Lower leg skin (tissue), 4 donors: ENCODE data around the gene KCTD16. TPM values are rescaled to one million over a fixed set of nuclear protein-coding genes. Genes with fewer than 3 reads are reported as not detected.

Experiments
- DNase-seq, 2 donors: peaks; one replicate each; pipeline ENCODE4 v3.0.0-alpha.2; 2019; ENCODE audit warnings: low spot score in 2 of 2
- H3K4me3 ChIP-seq: fragments of 200-600 bp; sonication (generic); 2 replicates; pipeline ENCODE4 v1.5.1; 2017; ENCODE audit warnings: mild to moderate bottlenecking, low read depth; ENCODE audit not compliant: poor library complexity, severe bottlenecking
- CTCF ChIP-seq, 3 donors: fragments of 450-650 bp; IDR thresholded peaks; one replicate each; pipeline ENCODE4 v1.5.1; 2016; ENCODE audit warnings: antibody characterized with exemption in 3 of 3, mild to moderate bottlenecking in 3 of 3, moderate library complexity in 2 of 3
- POLR2A ChIP-seq, 2 donors: fragments of 450-650 bp; IDR thresholded peaks; one replicate each; pipeline ENCODE4 v1.6.1; 2016 to 2017; ENCODE audit warnings: antibody characterized with exemption in 2 of 2, mild to moderate bottlenecking in 1 of 2, moderate library complexity in 1 of 2
- WGBS, 2 donors: methylation state at CpG; one replicate each; pipeline ENCODE4 v1.1.5; 2018; 5-methylcytosine and 5-hydroxymethylcytosine counted together
- intact Hi-C: fragments of 100-400 bp; cut with DNase I; formaldehyde crosslinking; loops from one replicate; pipeline ENCODE4 v1.15.0; 2023; ENCODE audit warnings: low total_unique reads
- total RNA-seq, 4 donors: library from RNA; depleted of rRNA; stranded (reverse); fragments of >200 nt; gene quantifications; one replicate each; pipeline ENCODE4 v1.1.0, GENCODE V29; 2016

Gene KCTD16
- total RNA-seq, 4 donors from 2014 or later = not detected

GRCh38 chr5:144318460-144318859 lies 147.8 kb downstream of the KCTD16 start:
- TF ChIP-seq POLR2A (IDR thresholded peaks at IDR 0.05) (no peak), CTCF (IDR thresholded peaks at IDR 0.05) (no peak)
- WGBS, 2 donors = 69 to 72% methylated on average over 4 of the region's 4 CpGs
- DNase-seq = no peak
- H3K4me3 ChIP-seq = no peak overlapping the region
- intact Hi-C loops = no loop called here

GRCh38 chr5:144323181-144323580 lies 152.5 kb downstream of the KCTD16 start:
- TF ChIP-seq POLR2A (IDR thresholded peaks at IDR 0.05) (no peak), CTCF (IDR thresholded peaks at IDR 0.05) (no peak)
- DNase-seq = no peak
- intact Hi-C loops = no loop called here
- 86 to 89% methylated on average over 1 of the region's 1 CpG for WGBS, 2 donors
- H3K4me3 ChIP-seq = no peak overlapping the region

GRCh38 chr5:144325532-144325931 lies 154.9 kb downstream of the KCTD16 start:
- no peak overlapping the region for H3K4me3 ChIP-seq
- 72 to 74% methylated on average over 3 of the region's 3 CpGs for WGBS, 2 donors
- intact Hi-C loops = no loop called here
- no peak for TF ChIP-seq POLR2A (IDR thresholded peaks at IDR 0.05)
- TF ChIP-seq CTCF (IDR thresholded peaks at IDR 0.05) = no peak
- DNase-seq = no peak

GRCh38 chr5:144328494-144328893 lies 157.8 kb downstream of the KCTD16 start:
- intact Hi-C loops = no loop called here
- 76 to 81% methylated on average over 2 of the region's 2 CpGs for WGBS, 2 donors
- DNase-seq = no peak
- H3K4me3 ChIP-seq = no peak overlapping the region
- TF ChIP-seq POLR2A (IDR thresholded peaks at IDR 0.05) (no peak), CTCF (IDR thresholded peaks at IDR 0.05) (no peak)

GRCh38 chr5:144328980-144329379 lies 158.3 kb downstream of the KCTD16 start:
- TF ChIP-seq POLR2A (IDR thresholded peaks at IDR 0.05) = no peak
- no peak for TF ChIP-seq CTCF (IDR thresholded peaks at IDR 0.05)

GRCh38 chr5:144329681-144330080 lies 159.0 kb downstream of the KCTD16 start:
- no peak overlapping the region for H3K4me3 ChIP-seq
- DNase-seq = no peak
- intact Hi-C loops = no loop called here
- TF ChIP-seq CTCF (IDR thresholded peaks at IDR 0.05) (no peak), POLR2A (IDR thresholded peaks at IDR 0.05) (no peak)

More at GRCh38 chr5:144328980-144329379, 158.3 kb downstream of the KCTD16 start:
- H3K4me3 ChIP-seq = no peak overlapping the region
- no peak for DNase-seq
- intact Hi-C loops = no loop called here
